ENCODE results near the gene TIAM2. TPM values are rescaled to one million over a fixed set of nuclear protein-coding genes. Genes with fewer than 3 reads are reported as not detected.

Gene TIAM2
- total RNA-seq, 2 experiments from 2014 or later = 4.4 to 5.3 TPM

DNA sequence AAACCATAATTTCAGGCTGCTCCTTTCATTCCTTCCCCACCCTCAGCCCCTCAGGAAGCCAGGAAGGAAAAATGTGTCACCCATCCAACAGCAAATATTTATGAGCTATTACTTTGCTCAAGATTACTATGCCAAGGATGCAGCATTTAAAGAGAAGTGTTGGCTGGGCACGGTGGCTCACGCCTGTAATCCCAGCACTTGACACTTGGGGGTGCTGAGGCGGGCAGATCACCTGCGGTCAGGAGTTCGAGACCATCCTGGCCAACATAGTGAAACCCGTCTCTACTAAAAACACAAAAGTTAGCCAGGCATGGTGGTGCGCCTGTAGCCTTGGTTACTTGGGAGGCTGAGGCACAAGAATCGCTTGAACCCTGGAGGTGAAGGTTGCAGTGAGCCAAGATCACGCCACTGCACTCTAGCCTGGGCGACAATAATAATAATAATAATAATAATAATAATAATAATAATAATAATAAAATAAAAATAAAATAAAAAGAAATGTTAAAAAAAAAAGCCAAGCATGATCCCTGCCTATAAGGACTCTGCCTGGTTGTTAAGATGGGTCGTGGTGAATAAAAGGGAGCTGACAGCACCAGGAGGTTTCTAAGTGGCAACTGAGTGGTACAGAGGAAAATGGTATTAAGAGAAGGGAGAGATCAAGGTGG lies 20.5 kb upstream of the TIAM2 start:
- Histone ChIP-seq H3K9me3 (ENCODE audit: control insufficient read depth in 1 of 2, insufficient read depth in 1 of 2, low read length in 2 of 2) (no peaks in the 10 kb centered on the region), H3K4me1 (ENCODE audit: insufficient read depth, low read length) (no peaks in the 10 kb centered on the region), H3K36me3 (ENCODE audit: insufficient read depth, low read length) (no peaks in the 10 kb centered on the region), H3K27ac (ENCODE audit: low read depth in 1 of 2, low read length in 2 of 2) (no peak overlapping the region), H3K4me3 (ENCODE audit: low read length) (no peak overlapping the region), H3K27me3 (ENCODE audit: control insufficient read depth in 1 of 2, insufficient read depth in 2 of 2, low read length in 2 of 2) (no peaks in the 10 kb centered on the region)
- Mint-ChIP-seq H3K36me3 (ENCODE audit: low read depth) (no peaks in the 10 kb centered on the region), H3K27ac (no peak overlapping the region), H3K4me1 (ENCODE audit: low read depth) (no peaks in the 10 kb centered on the region), H3K4me3 (no peak overlapping the region), H3K9me3 (peaks cover 3% of the 10 kb centered on the region), H3K27me3 (no peaks in the 10 kb centered on the region)
- intact Hi-C loops (cut with DNase I, micrococcal nuclease) = no loop called here
- no peak for DNase-seq
- CTCF ChIA-PET = no interaction called here
- TF ChIP-seq, protein P1, sequence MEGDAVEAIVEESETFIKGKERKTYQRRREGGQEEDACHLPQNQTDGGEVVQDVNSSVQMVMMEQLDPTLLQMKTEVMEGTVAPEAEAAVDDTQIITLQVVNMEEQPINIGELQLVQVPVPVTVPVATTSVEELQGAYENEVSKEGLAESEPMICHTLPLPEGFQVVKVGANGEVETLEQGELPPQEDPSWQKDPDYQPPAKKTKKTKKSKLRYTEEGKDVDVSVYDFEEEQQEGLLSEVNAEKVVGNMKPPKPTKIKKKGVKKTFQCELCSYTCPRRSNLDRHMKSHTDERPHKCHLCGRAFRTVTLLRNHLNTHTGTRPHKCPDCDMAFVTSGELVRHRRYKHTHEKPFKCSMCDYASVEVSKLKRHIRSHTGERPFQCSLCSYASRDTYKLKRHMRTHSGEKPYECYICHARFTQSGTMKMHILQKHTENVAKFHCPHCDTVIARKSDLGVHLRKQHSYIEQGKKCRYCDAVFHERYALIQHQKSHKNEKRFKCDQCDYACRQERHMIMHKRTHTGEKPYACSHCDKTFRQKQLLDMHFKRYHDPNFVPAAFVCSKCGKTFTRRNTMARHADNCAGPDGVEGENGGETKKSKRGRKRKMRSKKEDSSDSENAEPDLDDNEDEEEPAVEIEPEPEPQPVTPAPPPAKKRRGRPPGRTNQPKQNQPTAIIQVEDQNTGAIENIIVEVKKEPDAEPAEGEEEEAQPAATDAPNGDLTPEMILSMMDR (IDR thresholded peaks at IDR 0.05) = no peak
- POLR2A ChIA-PET = no interaction called here
- ATAC-seq (ENCODE audit: poor library complexity) = no peak

DNA sequence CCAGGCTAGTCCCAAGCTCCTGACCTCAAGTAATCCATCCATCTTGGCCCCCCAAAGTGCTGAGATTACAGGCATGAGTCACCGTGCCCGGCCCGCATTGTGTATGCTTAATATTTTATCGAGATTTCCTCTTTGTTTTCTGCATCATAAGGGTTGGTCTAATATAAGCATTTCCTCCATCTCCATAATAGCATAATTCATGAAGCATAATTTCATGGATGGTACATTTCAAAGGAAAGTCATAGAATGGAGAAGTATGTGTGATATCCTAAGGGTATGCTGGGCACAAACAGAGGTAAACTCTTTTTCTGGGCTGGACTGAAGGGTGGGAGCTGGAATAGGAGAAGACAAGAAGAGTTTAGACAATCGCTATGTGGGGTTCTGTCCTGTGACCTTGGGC lies 17.5 kb upstream of the TIAM2 start:
- no peak overlapping the region for H3K4me3 ChIP-seq (ENCODE audit: low read length)
- Mint-ChIP-seq H3K36me3 (ENCODE audit: low read depth) (no peaks in the 10 kb centered on the region), H3K4me3 (no peak overlapping the region), H3K27ac (no peak overlapping the region), H3K9me3 (peaks cover 3% of the 10 kb centered on the region), H3K4me1 (ENCODE audit: low read depth) (no peaks in the 10 kb centered on the region), H3K27me3 (no peaks in the 10 kb centered on the region)
- H3K27me3 ChIP-seq (ENCODE audit: control insufficient read depth in 1 of 2, insufficient read depth in 2 of 2, low read length in 2 of 2) = no peaks in the 10 kb centered on the region
- H3K4me1 ChIP-seq (ENCODE audit: insufficient read depth, low read length) = no peaks in the 10 kb centered on the region
- ChIA-PET CTCF (no interaction called here), POLR2A (no interaction called here)
- TF ChIP-seq, protein P1 (IDR thresholded peaks at IDR 0.05) = no peak
- H3K27ac ChIP-seq (ENCODE audit: low read depth in 1 of 2, low read length in 2 of 2) = no peak overlapping the region
- no peaks in the 10 kb centered on the region for H3K9me3 ChIP-seq (ENCODE audit: control insufficient read depth in 1 of 2, insufficient read depth in 1 of 2, low read length in 2 of 2)
- ATAC-seq (ENCODE audit: poor library complexity) (no peak), DNase-seq (no peak)
- intact Hi-C loops (cut with DNase I, micrococcal nuclease) = no loop called here
- no peaks in the 10 kb centered on the region for H3K36me3 ChIP-seq (ENCODE audit: insufficient read depth, low read length)

DNA sequence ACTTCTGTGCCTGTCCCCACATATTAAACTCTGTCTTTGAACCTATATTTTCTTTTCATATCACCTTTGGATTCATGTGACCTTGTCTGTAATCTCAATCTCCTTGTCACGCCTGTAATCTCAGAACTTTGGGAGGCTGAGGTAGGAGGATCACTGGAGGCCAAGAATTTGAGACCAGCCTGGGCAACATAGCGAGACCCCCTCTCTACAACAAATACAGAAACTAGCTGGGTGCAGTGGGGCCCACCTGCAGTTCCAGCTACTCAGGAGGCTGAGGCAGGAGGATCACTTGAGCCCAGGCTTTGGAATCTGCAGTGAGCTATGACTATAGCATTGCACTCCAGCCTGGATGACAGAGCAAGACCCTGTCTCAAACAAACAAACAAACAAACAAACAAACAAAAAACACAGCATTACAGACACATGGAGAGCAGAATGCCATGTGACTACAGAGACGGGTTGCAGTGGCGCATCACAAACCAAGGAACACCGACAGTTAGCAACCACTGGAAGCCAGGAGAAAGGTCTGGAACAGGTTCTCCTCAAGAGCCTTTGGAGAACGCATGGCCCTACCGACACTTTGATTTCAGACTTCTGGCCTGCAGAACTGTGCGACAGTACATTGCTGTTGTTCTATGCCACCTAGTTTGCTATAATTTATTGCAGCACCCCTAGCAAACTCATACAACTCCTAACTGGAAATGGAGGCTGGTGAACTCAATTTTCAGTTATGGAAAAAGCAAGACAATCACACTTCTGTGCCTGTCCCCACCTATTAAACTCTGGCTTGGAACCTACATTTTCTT lies 14.6 kb upstream of the TIAM2 start:
- H3K4me3 Mint-ChIP-seq = no peak overlapping the region
- ChIA-PET CTCF (no interaction called here), POLR2A (no interaction called here)
- H3K27me3 ChIP-seq (ENCODE audit: control insufficient read depth in 1 of 2, insufficient read depth in 2 of 2, low read length in 2 of 2) = no peaks in the 10 kb centered on the region
- no peak for DNase-seq
- peaks cover 3% of the 10 kb centered on the region for H3K9me3 Mint-ChIP-seq
- H3K27ac ChIP-seq (ENCODE audit: low read depth in 1 of 2, low read length in 2 of 2) = no peak overlapping the region
- no peaks in the 10 kb centered on the region for H3K36me3 ChIP-seq (ENCODE audit: insufficient read depth, low read length)
- H3K4me3 ChIP-seq (ENCODE audit: low read length) = no peak overlapping the region
- no peaks in the 10 kb centered on the region for H3K4me1 ChIP-seq (ENCODE audit: insufficient read depth, low read length)
- H3K27ac Mint-ChIP-seq = no peak overlapping the region
- no peaks in the 10 kb centered on the region for H3K9me3 ChIP-seq (ENCODE audit: control insufficient read depth in 1 of 2, insufficient read depth in 1 of 2, low read length in 2 of 2)
- TF ChIP-seq, protein P1 (IDR thresholded peaks at IDR 0.05) = no peak
- H3K27me3 Mint-ChIP-seq = no peaks in the 10 kb centered on the region
- intact Hi-C loops (cut with DNase I, micrococcal nuclease) = no loop called here
- H3K36me3 Mint-ChIP-seq (ENCODE audit: low read depth) = no peaks in the 10 kb centered on the region
- ATAC-seq (ENCODE audit: poor library complexity) = no peak
- no peaks in the 10 kb centered on the region for H3K4me1 Mint-ChIP-seq (ENCODE audit: low read depth)

Measured in CD4-positive, alpha-beta T cell (primary cell).